Stomach (tissue), 4 donors: ENCODE data around the gene DGKQ.

Source experiments
- POLR2A ChIP-seq, 4 donors: fragments of 450-650 bp; IDR thresholded peaks; one replicate each; pipeline ENCODE4 v1.6.1; 2016; ENCODE audit warnings: antibody characterized with exemption in 4 of 4, control low read depth in 2 of 4, mild to moderate bottlenecking in 1 of 4, moderate library complexity in 1 of 4
- TF ChIP-seq, protein P1 (sequence below), 7 experiments: fragments of 450-650 bp in 4 of 7; fragments of 200-600 bp in 3 of 7; sonication (generic) in 3 of 7; IDR thresholded peaks; one replicate each; pipeline ENCODE4 v1.5.1; 2016 to 2019; ENCODE audit warnings: antibody characterized with exemption in 7 of 7, control low read depth in 2 of 7, mild to moderate bottlenecking in 1 of 7

- TF ChIP-seq, protein P1, sequence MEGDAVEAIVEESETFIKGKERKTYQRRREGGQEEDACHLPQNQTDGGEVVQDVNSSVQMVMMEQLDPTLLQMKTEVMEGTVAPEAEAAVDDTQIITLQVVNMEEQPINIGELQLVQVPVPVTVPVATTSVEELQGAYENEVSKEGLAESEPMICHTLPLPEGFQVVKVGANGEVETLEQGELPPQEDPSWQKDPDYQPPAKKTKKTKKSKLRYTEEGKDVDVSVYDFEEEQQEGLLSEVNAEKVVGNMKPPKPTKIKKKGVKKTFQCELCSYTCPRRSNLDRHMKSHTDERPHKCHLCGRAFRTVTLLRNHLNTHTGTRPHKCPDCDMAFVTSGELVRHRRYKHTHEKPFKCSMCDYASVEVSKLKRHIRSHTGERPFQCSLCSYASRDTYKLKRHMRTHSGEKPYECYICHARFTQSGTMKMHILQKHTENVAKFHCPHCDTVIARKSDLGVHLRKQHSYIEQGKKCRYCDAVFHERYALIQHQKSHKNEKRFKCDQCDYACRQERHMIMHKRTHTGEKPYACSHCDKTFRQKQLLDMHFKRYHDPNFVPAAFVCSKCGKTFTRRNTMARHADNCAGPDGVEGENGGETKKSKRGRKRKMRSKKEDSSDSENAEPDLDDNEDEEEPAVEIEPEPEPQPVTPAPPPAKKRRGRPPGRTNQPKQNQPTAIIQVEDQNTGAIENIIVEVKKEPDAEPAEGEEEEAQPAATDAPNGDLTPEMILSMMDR (IDR thresholded peaks at IDR 0.05), result no peak
- TF ChIP-seq POLR2A (IDR thresholded peaks at IDR 0.05), result no peak
Measured at GRCh38 chr4:998096-998691, 24.8 kb upstream of the DGKQ start.
